Loucy (cell line): ENCODE data around the gene TMEM147.

Experiments used
- H2AFZ ChIP-seq: fragments of 200-600 bp; sonication (generic); 2 replicates; pipeline ENCODE4 v1.6.0; 2016; ENCODE audit warnings: antibody characterized with exemption, mild to moderate bottlenecking, low read length, moderate library complexity
- H3F3A ChIP-seq: fragments of 200-600 bp; 2 replicates; pipeline ENCODE4 v1.6.0; 2016; ENCODE audit warnings: antibody characterized with exemption, low read depth, mild to moderate bottlenecking
- H3K27me3 ChIP-seq: fragments of 200-600 bp; sonication (generic); 2 replicates; pipeline ENCODE4 v1.6.1; 2014; ENCODE audit warnings: low read length, mild to moderate bottlenecking; ENCODE audit not compliant: insufficient read depth, poor library complexity, severe bottlenecking
- H3K36me3 ChIP-seq: fragments of 200-600 bp; sonication (generic); 2 replicates; pipeline ENCODE4 v1.6.1; 2016; ENCODE audit warnings: low read length; ENCODE audit not compliant: insufficient read depth
- H3K4me1 ChIP-seq: fragments of 200-600 bp; sonication (generic); 2 replicates; pipeline ENCODE4 v1.5.1; 2014; ENCODE audit warnings: low read length, mild to moderate bottlenecking; ENCODE audit not compliant: insufficient read depth, poor library complexity, severe bottlenecking
- H3K4me2 ChIP-seq: fragments of 200-600 bp; sonication (generic); 2 replicates; pipeline ENCODE4 v1.6.0; 2014; ENCODE audit warnings: antibody characterized with exemption, low read length, low read depth, mild to moderate bottlenecking; ENCODE audit not compliant: poor library complexity, severe bottlenecking
- H3K4me3 ChIP-seq: fragments of 200-600 bp; sonication (generic); 2 replicates; pipeline ENCODE4 v1.5.1; 2014; ENCODE audit warnings: low read length, mild to moderate bottlenecking, mixed read lengths; ENCODE audit not compliant: poor library complexity, severe bottlenecking
- H3K79me2 ChIP-seq: fragments of 200-600 bp; sonication (generic); 2 replicates; pipeline ENCODE4 v1.6.1; 2014; ENCODE audit warnings: low read length; ENCODE audit not compliant: insufficient read depth
- H3K9ac ChIP-seq: fragments of 200-600 bp; sonication (generic); 2 replicates; pipeline ENCODE4 v1.6.0; 2014; ENCODE audit warnings: mild to moderate bottlenecking, low read depth, low read length, moderate library complexity; ENCODE audit not compliant: poor library complexity, severe bottlenecking
- H3K9me2 ChIP-seq: fragments of 200-600 bp; sonication (generic); replicated peaks from 2 replicates; pipeline ENCODE4 v1.6.1; 2016; ENCODE audit warnings: low read depth, low read length, mixed read lengths
- H3K9me3 ChIP-seq: fragments of 200-600 bp; sonication (generic); 2 replicates; pipeline ENCODE4 v1.6.1; 2014; ENCODE audit warnings: mild to moderate bottlenecking, antibody characterized with exemption, low read length, low read depth; ENCODE audit not compliant: insufficient read depth
- H4K20me1 ChIP-seq: fragments of 200-600 bp; sonication (generic); 2 replicates; pipeline ENCODE4 v1.6.0; 2014; ENCODE audit warnings: antibody characterized with exemption, low read length, mild to moderate bottlenecking; ENCODE audit not compliant: insufficient read depth, poor library complexity, severe bottlenecking
- CTCF ChIP-seq: fragments of 200-600 bp; sonication (generic); conservative IDR thresholded peaks from 2 replicates; pipeline ENCODE4 v1.5.1; 2014; ENCODE audit warnings: mild to moderate bottlenecking, antibody characterized with exemption, low read length
- EZH2phosphoT487 ChIP-seq: fragments of 200-600 bp; IDR thresholded peaks from 2 replicates; pipeline ENCODE4 v1.6.1; 2018; ENCODE audit warnings: antibody characterized with exemption, mild to moderate bottlenecking, moderate library complexity, borderline replicate concordance

The TMEM147 gene

GRCh38 chr19:35513628-35514281 is 31.7 kb upstream of the TMEM147 start, which contains the start of gene DMKN:
TSS of gene DMKN (minus strand) at chr19:35513649. CDS start at chr19:35513475, 174 bp downstream.
- peaks cover 13% of the 10 kb centered on the region for H3K4me1 ChIP-seq
- H3K36me3 ChIP-seq = no peaks in the 10 kb centered on the region
- no peaks in the 10 kb centered on the region for H4K20me1 ChIP-seq
- no peak for TF ChIP-seq EZH2phosphoT487
- TF ChIP-seq CTCF = 0 out of 2 replicates have a peak, but pooled peaks have one; percentile 9
- no peak within 1 kb of the TSS for H3K9ac ChIP-seq
- no peaks in the 10 kb centered on the region for H3F3A ChIP-seq
- H3K4me3 ChIP-seq = no peak within 1 kb of the TSS
- H3K4me2 ChIP-seq = no peak within 1 kb of the TSS
- H3K27me3 ChIP-seq = no peaks in the 10 kb centered on the region
- H3K9me3 ChIP-seq = no peaks in the 10 kb centered on the region
- no peaks in the 10 kb centered on the region for H3K79me2 ChIP-seq
- H2AFZ ChIP-seq = no peak within 1 kb of the TSS
- no peaks in the 10 kb centered on the region for H3K9me2 ChIP-seq

- H3K4me2 ChIP-seq = no peak overlapping the region
- H3K9me2 ChIP-seq = no peaks in the 10 kb centered on the region
- H3F3A ChIP-seq = no peaks in the 10 kb centered on the region
- no peaks in the 10 kb centered on the region for H3K9me3 ChIP-seq
- no peaks in the 10 kb centered on the region for H4K20me1 ChIP-seq
- no peaks in the 10 kb centered on the region for H3K27me3 ChIP-seq
- no peaks in the 10 kb centered on the region for H3K36me3 ChIP-seq
- TF ChIP-seq EZH2phosphoT487 (no peak), CTCF (no peak)
- no peaks in the 10 kb centered on the region for H3K79me2 ChIP-seq
- H3K4me3 ChIP-seq = no peak overlapping the region
- H3K9ac ChIP-seq = no peak overlapping the region
- no peak overlapping the region for H2AFZ ChIP-seq
- peaks cover 10% of the 10 kb centered on the region for H3K4me1 ChIP-seq
Observed at GRCh38 chr19:35514282-35514809, 31.1 kb upstream of the TMEM147 start.

- no peaks in the 10 kb centered on the region for H3F3A ChIP-seq
- no peak overlapping the region for H3K4me2 ChIP-seq
- no peaks in the 10 kb centered on the region for H3K36me3 ChIP-seq
- TF ChIP-seq EZH2phosphoT487 (no peak), CTCF (no peak)
- no peaks in the 10 kb centered on the region for H3K9me3 ChIP-seq
- no peak overlapping the region for H3K4me3 ChIP-seq
- H4K20me1 ChIP-seq = no peaks in the 10 kb centered on the region
- H3K9me2 ChIP-seq = no peaks in the 10 kb centered on the region
- H3K9ac ChIP-seq = no peak overlapping the region
- no peaks in the 10 kb centered on the region for H3K79me2 ChIP-seq
- no peaks in the 10 kb centered on the region for H3K27me3 ChIP-seq
- no peaks in the 10 kb centered on the region for H3K4me1 ChIP-seq
- H2AFZ ChIP-seq = no peak overlapping the region
Observed at GRCh38 chr19:35516310-35516709, 29.1 kb upstream of the TMEM147 start.
